Ureter (tissue), 1 donor: ENCODE data around the gene B2M. TPM values are rescaled to one million over a fixed set of nuclear protein-coding genes. Genes with fewer than 3 reads are reported as not detected.
"Not testable (repeated sequence)": the region's sequence is repeated elsewhere in the genome, so short reads cannot be mapped to it uniquely, and the experiment has no call there.

Experiments
- DNase-seq: peaks from one replicate; pipeline ENCODE4 v3.0.0-alpha.2; 2020; ENCODE audit warnings: low spot score
- total RNA-seq: library from RNA; stranded (reverse); gene quantifications from one replicate; pipeline ENCODE4 v1.2.4, GENCODE V29; 2023
- donor health status: DM: yes; HTN: yes; CAD: no.

B2M gene
- total RNA-seq, 1 donor from 2014 or later, result 1,566 TPM

DNA sequence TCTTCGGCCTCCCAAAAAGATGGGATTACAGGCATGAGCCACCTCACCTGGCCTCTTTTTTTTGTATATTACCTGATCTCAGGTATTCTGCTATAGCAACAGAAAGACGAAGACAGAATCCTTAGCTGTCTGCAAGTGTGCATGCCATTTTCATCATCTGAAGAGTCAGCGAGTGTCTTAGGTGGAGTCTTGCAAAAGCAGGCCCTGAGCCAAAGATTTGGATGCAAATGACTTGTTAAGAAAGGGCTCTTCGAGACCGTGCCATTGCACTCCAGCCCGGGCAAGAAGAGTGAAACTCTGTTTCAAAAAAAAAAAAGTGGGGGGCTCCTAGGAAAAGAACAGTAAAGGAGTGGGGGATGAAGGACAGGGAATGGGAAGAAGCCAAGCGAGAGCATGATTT, 14.8 kb downstream of the B2M start:
- no peak for DNase-seq

- peak; percentile 71 for DNase-seq
Observed at GRCh38 chr15:44726568-44727484, 15.5 kb downstream of the B2M start.

GRCh38 chr15:44727485-44728231, 16.3 kb downstream of the B2M start:
- DNase-seq, result no peak

DNA sequence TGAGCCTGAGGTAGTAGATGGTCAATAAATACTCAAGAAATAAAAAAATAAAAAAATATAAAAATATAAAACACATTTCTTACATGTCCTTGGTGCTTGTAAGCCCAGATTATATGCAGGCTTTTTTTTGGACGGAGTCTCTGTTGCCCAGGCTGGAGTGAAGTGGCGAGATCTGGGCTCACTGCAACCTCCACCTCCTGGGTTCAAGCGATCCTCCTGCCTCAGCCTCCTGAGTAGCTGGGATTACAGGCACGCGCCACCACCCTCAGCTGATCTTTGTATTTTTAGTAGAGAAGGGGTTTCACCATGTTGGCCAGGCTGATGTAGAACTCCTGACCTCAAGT, 16.9 kb downstream of the B2M start:
- not testable (repeated sequence) for DNase-seq

DNA sequence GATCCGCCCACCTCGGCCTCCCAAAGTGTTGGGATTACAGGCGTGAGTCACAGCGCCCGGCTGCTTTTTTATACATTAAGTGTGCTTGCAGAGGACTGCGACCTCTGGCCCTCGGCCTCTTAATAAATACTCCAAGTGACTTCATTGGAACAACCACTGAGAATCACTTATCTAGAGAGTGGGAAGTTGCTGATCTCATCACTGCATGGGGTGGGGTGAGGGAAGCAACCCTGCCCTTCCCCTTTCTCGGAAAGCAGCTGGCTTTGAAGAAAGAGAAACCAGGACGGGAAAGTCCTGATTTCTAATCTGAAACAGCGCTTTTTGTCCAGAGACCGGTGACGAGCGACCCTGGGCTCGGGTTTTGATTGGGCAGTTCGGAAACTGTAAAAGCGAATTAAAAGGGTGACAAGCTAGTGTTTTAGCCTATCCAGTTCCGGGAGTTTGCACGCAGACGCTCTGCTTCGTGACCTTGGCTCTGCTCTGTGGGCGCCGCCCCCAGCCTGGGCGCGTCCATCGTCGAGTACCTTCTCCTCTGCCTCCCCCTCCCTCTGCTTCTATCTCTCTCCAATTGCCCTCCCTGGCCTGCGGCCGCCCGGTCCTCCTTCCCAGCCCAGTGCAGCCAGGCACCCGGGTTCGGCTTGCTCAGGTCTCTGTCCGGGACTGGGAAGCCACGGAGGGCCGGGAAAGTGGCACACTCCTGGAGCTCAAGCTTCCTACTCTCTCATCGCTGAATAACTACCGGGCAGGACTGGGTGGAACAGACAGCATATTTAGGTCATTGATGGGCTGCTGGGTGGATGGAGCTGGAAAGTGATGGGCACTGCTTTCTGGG, 17.5 kb downstream of the B2M start:
- DNase-seq, result peak; percentile 97

GRCh38 chr15:44729408-44730127, 18.3 kb downstream of the B2M start:
- no peak for DNase-seq

GRCh38 chr15:44734839-44735481, 23.6 kb downstream of the B2M start:
- DNase-seq, result no peak

DNA sequence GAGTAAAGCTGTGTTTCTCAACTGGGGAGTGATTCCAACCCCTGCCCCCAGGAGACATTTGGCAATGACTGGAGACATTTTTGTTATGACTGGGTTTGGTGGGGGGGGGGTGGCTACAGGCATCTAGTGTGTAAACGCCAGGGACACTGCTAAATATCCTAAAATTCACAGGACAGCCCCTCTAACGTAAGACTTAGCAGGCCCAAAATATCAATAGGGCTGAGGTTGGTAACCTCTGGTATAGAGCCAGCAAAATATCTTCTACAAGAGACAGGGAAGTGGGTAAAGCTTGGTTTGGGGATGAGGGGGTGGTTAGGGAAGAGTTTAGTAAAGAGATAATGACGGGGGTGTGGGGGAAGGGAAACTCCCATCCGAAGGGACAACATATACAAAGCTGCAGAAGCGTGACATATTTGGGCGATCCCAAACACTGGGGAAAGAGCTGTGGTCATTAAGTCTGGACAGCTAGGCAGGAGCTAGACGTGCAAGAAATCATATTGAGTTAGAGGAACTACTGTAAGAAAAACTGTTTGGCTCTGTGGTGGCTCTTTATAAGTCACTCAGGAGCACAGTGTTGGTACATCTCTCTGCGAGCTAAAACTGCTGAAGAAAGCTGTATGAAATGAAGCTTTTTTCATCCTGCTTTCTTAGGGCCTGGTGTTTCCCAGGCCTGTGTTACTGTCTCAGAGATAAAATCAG, 24.3 kb downstream of the B2M start:
- DNase-seq, result no peak

DNA sequence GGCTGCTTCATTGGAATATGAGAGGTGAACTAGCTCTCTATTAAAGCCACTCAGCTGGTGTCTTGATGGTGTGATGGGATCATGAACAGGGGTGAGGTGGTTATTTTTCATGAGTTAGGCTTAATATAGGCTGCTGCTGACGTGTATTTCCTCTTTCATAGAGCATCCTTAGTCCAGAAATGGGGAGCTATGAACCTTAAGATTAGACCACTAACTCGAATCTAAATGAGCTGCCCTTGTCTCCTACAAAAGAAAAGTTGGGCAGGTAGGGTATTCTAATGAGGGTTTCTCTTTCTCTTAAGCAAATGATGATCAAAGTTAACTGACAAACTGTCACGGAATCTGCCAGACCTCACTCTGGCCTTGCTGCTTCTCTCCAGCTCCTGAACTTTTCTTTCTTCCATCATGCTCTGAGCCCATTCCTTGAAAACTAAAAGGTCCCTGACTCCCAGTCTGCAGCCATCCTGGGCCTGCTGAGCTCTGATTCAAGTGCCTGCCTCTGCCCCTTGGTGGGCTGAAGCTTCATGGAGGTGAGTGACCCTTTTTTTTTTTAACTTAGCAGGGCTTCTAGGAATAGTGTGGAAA, 25.0 kb downstream of the B2M start, which contains the start of gene TRIM69:
TSS of gene TRIM69 (plus strand) at position 348 of the 585 bp plus-strand sequence. CDS start at position 525, 177 bp downstream.
- no peak for DNase-seq

GRCh38 chr15:44738340-44738984, 27.1 kb downstream of the B2M start:
- DNase-seq, result no peak

GRCh38 chr15:44739222-44739847, 28.0 kb downstream of the B2M start:
- DNase-seq, result not testable (repeated sequence)

- not testable (repeated sequence) for DNase-seq
Observed at GRCh38 chr15:44743454-44743853, 32.1 kb downstream of the B2M start.

DNA sequence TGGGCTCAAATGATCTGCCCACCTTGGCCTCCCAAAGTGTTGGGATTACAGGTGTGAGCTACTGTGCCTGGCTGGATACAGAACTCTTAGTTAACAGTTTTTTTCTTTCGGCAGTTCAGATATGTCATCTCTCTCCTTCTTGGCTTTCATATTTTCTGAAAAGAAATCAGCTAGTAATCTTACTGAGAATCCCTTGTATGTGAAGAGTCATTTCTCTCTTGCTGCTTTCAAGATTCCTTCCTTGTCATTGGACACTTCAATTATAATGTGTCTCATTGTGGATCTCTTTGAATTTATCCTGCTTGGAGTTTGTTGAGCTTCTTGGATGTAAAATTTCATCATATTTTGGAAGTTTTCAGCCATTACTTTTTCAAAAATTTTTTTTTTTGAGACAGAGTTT, 42.0 kb downstream of the B2M start:
- no peak for DNase-seq

DNA sequence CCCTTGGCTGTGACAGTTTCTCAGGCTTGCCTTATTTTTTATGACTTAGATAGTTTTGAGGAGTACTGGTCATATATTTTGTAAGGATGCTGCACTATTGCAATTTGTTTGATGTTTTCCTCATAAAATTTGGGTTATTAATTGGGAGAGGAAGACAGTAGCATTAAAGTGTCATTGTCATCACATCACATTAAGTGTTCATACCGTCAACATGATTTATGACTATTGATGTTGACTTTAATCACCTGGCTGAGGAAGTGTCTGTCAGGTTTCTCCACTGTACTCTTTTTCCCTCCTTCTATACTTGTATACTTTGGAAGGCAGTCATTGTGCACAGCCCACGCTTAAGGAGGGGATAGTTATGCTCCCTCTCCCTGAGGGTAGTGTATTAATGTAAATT, 51.9 kb downstream of the B2M start:
- DNase-seq, result no peak

DNA sequence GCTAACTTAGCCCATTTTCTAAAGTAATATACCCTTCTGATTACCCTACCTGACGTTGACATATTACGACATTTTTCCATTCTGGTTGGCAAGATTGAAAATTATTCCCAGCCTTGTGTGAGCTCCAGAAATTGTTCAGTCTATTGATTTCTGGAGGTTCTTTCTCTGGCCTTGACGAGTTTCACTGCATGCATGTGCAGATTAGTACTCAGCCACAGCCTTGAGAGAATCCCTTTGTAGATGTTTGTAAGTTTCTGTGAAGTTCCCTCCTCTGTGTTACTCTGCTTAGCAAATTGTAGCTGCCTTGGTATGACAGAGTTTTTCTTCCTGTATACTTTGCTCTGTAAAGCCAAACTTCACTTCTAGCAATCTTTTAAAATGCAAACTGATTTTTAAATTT, 52.5 kb downstream of the B2M start:
- DNase-seq, result no peak

DNA sequence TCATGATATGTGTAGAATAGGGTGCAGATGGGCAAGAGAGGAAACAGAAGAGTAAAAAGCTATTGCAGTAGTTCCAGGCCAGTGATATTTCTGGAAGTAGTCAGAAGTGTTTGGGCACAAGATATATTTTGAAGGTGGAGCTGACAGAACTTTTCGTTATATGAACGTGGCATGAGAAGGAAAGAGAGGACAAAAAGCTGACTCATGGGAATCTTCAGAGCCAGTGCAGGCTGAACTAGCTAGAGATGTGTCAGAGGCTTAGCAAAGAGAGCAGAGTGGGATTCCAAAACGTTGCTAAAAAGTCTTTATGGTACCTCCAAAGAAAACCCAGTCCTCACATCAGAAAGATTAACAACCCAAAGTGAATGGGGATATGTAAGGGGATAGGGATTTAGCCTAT, 53.7 kb downstream of the B2M start:
- DNase-seq, result no peak
